ENCODE data around the gene ACY1. TPM values are rescaled to one million over a fixed set of nuclear protein-coding genes. Genes with fewer than 3 reads are reported as not detected.

Gene ACY1
- total RNA-seq, result 53.1 and 140 TPM in 2 replicates

GRCh38 chr3:51982838-51983577 lies at the start of gene ACY1:
ACY1 (plus strand) TSS chr3:51983535; CDS start chr3:51984065, 530 bp downstream.
- peak; percentile 81 for DNase-seq (ENCODE audit: low read depth)

GRCh38 chr3:51934139-51934850 lies 49.0 kb upstream of the ACY1 start:
- no peak for DNase-seq (ENCODE audit: low read depth)

GRCh38 chr3:51934991-51935885 lies 48.1 kb upstream of the ACY1 start:
- no peak for DNase-seq (ENCODE audit: low read depth)

GRCh38 chr3:51935886-51936755 lies 47.2 kb upstream of the ACY1 start:
- no peak for DNase-seq (ENCODE audit: low read depth)

GRCh38 chr3:51937014-51937413 lies 46.3 kb upstream of the ACY1 start:
- no peak for DNase-seq (ENCODE audit: low read depth)

- DNase-seq (ENCODE audit: low read depth), result no peak
These were observed 45.5 kb upstream of the ACY1 start for GRCh38 chr3:51937611-51938450.

GRCh38 chr3:51938780-51939425 lies 44.4 kb upstream of the ACY1 start:
- no peak for DNase-seq (ENCODE audit: low read depth)

GRCh38 chr3:51940648-51941462 lies 42.5 kb upstream of the ACY1 start:
- no peak for DNase-seq (ENCODE audit: low read depth)

GRCh38 chr3:51941463-51941797 lies 41.9 kb upstream of the ACY1 start:
- DNase-seq (ENCODE audit: low read depth), result no peak

- peak; percentile 99 for DNase-seq (ENCODE audit: low read depth)
These were observed 41.3 kb upstream of the ACY1 start, which contains the start of the genes PARP3 and RRP9 for GRCh38 chr3:51941798-51942602. PARP3 (plus strand) TSS chr3:51942363; CDS start chr3:51943356, 993 bp downstream. RRP9 (minus strand) TSS chr3:51941904; CDS start chr3:51941867, 37 bp downstream.

GRCh38 chr3:51942603-51943450 lies 40.5 kb upstream of the ACY1 start:
- DNase-seq (ENCODE audit: low read depth), result peak; percentile 37

GRCh38 chr3:51943451-51944391 lies 39.6 kb upstream of the ACY1 start:
- DNase-seq (ENCODE audit: low read depth), result no peak

- no peak for DNase-seq (ENCODE audit: low read depth)
These were observed 38.8 kb upstream of the ACY1 start for GRCh38 chr3:51944451-51945021.

GRCh38 chr3:51945031-51945840 lies 38.1 kb upstream of the ACY1 start:
- DNase-seq (ENCODE audit: low read depth), result no peak

Data from renal cortical epithelial cell (primary cell).